WI38 (cell line): Measurements from ENCODE around the gene EYA2.

Source experiments
- H3K4me3 ChIP-seq: 2 replicates; pipeline ENCODE4 v1.5.1; 2011; ENCODE audit warnings: low read depth, mild to moderate bottlenecking, control low read depth, low read length
- TF ChIP-seq, protein P1 (sequence below): IDR thresholded peaks from 2 replicates; pipeline ENCODE4 v1.5.1; 2012; ENCODE audit warnings: low read depth, mild to moderate bottlenecking, control low read depth, low read length

EYA2 gene

GRCh38 chr20:46974669-46975434, 80.2 kb downstream of the EYA2 start:
- TF ChIP-seq, protein P1, sequence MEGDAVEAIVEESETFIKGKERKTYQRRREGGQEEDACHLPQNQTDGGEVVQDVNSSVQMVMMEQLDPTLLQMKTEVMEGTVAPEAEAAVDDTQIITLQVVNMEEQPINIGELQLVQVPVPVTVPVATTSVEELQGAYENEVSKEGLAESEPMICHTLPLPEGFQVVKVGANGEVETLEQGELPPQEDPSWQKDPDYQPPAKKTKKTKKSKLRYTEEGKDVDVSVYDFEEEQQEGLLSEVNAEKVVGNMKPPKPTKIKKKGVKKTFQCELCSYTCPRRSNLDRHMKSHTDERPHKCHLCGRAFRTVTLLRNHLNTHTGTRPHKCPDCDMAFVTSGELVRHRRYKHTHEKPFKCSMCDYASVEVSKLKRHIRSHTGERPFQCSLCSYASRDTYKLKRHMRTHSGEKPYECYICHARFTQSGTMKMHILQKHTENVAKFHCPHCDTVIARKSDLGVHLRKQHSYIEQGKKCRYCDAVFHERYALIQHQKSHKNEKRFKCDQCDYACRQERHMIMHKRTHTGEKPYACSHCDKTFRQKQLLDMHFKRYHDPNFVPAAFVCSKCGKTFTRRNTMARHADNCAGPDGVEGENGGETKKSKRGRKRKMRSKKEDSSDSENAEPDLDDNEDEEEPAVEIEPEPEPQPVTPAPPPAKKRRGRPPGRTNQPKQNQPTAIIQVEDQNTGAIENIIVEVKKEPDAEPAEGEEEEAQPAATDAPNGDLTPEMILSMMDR: no peak
- no peak overlapping the region for H3K4me3 ChIP-seq

GRCh38 chr20:46975976-46976375, 81.3 kb downstream of the EYA2 start:
- no peak overlapping the region for H3K4me3 ChIP-seq
- TF ChIP-seq, protein P1: no peak

- TF ChIP-seq, protein P1: no peak
- no peak overlapping the region for H3K4me3 ChIP-seq
Measured at GRCh38 chr20:46977204-46977603, 82.6 kb downstream of the EYA2 start.

- TF ChIP-seq, protein P1: no peak
Measured at GRCh38 chr20:46977909-46978588, 83.4 kb downstream of the EYA2 start.

GRCh38 chr20:46978951-46979491, 84.4 kb downstream of the EYA2 start:
- H3K4me3 ChIP-seq: no peak overlapping the region
- TF ChIP-seq, protein P1: no peak

More at GRCh38 chr20:46977909-46978588, 83.4 kb downstream of the EYA2 start:
- no peak overlapping the region for H3K4me3 ChIP-seq

DNA sequence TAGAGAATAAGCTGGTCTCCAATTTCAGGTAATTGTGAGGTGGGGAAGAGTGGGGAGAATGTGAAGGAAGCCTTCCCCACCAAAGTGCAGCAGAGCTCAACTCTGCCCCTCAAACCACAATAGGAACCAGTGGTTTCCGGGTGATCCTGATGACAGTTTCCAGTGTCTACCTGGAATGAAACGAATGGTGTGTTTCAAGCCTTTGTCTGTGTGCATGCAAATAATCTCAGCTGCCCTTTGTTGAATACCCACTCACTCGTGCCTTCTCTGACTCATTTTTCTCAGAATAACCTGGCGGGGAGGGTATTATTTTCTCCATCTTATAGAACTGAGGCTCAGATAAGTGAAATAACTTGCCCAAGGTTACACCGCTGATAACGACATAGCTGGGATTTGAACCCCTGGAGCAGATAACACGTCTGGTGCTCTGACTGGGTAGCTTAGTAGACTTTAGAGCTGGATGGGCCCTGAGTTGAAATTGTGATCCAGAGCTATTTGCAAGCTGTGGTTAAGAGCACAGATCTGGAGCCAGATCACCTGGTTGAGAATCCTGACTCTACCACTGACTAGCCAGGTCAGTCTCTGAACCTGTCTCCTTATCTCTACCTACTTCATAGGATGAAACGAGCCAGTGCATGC, 85.1 kb downstream of the EYA2 start:
- TF ChIP-seq, protein P1: no peak
- no peak overlapping the region for H3K4me3 ChIP-seq
